ENCODE data around the gene BLVRB.

The BLVRB gene

DNA sequence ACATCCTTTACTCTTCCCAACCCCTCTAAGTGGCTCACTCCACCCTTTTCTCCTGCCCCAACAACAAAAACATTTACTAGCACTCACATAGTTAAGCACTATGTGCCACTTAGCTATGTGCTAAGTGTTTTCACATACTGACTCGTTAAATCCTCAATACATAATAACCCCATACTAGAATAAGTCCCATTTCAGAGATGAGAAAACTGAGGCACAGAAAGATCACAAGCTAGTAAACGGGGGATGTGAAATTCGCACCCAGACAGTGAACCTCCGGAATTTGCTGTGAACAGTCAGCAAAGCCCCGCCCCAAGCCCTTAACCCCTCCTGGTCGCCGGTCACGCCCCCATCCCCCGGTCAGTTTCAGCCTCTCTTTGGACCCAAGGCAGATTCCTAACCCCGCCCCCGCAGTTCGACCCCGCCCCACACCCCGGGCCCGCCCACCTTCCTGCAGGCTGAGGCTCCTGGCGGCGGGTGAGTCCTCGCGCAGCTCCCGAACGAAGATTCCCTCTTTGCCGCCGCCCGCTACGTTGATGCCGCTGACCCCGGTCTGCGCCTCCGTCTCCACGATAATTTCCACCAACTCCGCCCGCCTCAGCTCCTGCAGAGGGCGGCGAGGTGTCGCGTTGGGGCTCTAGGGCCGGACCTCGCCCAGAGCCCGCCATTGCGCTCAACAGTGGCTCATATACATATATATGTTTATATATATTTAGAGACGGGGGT is 62.1 kb downstream of the BLVRB start:
- DNase-seq (ENCODE audit: low spot score), result peak; percentile 85

DNA sequence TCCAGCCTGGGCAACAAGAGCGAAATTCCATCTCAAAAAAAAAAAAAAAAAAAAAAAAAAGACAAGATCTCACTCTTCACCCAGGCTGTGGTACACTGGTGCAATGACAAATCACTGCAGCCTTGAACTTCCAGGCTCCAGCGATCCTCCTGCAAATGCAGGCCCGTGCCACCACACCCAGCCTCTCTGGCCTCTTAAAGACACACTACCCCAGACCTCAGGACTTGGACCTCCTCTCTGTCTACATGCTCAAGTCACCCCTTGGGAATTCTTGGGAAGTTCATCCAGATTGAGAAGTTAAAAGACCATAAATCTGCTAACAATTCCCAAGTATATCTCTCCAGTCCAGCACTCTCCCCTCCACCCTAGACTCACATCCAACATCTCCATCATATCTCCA is 65.0 kb downstream of the BLVRB start:
- no peak for DNase-seq (ENCODE audit: low spot score)

DNA sequence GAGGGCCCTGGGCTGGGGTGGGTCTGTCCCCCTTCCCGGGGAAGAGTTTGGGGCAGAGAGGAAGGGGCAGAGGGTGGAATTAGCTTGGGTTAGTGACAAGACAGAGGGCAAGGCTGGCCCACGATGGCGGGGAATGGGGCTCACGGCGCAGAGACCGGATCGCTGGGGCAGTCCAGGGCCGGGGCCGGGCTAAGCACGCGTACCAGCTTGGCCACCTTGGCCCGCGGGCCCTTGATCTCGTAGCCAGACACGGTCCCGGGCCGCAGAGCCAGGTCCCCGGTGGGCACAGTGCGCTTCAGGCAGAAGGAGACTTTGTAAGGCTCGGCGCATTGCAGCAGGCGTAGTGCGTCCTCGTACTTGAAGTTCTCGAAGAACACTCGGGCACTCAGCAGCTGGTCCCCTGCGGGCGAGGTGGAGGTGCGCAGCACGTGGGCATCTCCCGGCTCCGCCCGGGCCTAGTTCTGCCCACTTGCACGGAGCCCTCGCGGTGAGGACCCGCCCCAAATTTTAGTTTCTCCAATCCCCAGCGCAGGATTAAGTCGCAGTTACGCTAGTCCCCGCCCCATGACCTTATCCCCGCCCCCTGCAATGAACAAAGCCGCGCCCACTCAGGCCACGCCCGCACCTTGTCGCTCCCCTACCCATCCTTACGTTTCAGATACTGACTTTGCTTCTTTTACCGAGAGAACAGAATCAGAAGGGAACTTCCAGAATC is 67.0 kb downstream of the BLVRB start:
- DNase-seq (ENCODE audit: low spot score), result no peak

All from LoVo (cell line).